Mesodermal cell (in vitro differentiated cells): ENCODE measurements around the gene MAPKAP1.

Experiments
- H3K27ac ChIP-seq: 2 replicates; pipeline ENCODE4 v1.7.0; 2013; ENCODE audit warnings: mild to moderate bottlenecking, low read depth, low read length, moderate library complexity; ENCODE audit not compliant: severe bottlenecking
- H3K36me3 ChIP-seq: 2 replicates; pipeline ENCODE4 v1.7.1; 2013; ENCODE audit warnings: mild to moderate bottlenecking, low read length, moderate library complexity; ENCODE audit not compliant: control insufficient read depth, insufficient read depth
- H3K4me1 ChIP-seq: one replicate; pipeline ENCODE4 v1.7.1; 2013; ENCODE audit warnings: mild to moderate bottlenecking, low read length; ENCODE audit not compliant: insufficient read depth, control insufficient read depth, poor library complexity, severe bottlenecking
- H3K4me3 ChIP-seq: 2 replicates; pipeline ENCODE4 v1.7.0; 2013; ENCODE audit warnings: low read length, control low read depth, mild to moderate bottlenecking; ENCODE audit not compliant: insufficient read depth, poor library complexity, severe bottlenecking; ENCODE audit errors: extremely low read depth
- H3K9me3 ChIP-seq: 2 replicates; pipeline ENCODE4 v1.7.1; 2013; ENCODE audit warnings: mild to moderate bottlenecking, low read length, moderate library complexity; ENCODE audit not compliant: control insufficient read depth
- WGBS, 2 experiments: methylation state at CpG; one replicate each; pipeline ENCODE4 v1.1.5; 2013; ENCODE audit warnings: missing lambda C conversion rate in 2 of 2; ENCODE audit not compliant: insufficient coverage in 2 of 2; 5-methylcytosine and 5-hydroxymethylcytosine counted together

The MAPKAP1 gene

GRCh38 chr9:125747765-125748445 lies 40.9 kb upstream of the MAPKAP1 start:
- 1% methylated on average over 54 to 60 of the region's 88 CpGs for WGBS, 2 experiments
- peak overlapping the region; percentile 62 for H3K27ac ChIP-seq

GRCh38 chr9:125747053-125747764 lies 40.2 kb upstream of the MAPKAP1 start, which contains the start of gene PBX3:
Gene PBX3 (plus strand): TSS chr9:125747373.
- H3K4me3 ChIP-seq, result peak within 1 kb of the TSS; percentile 86
- no peaks in the 10 kb centered on the region for H3K9me3 ChIP-seq
- WGBS, 2 experiments, result 0% methylated on average over 47 to 53 of the region's 107 CpGs
- H3K36me3 ChIP-seq, result peaks cover 21% of the 10 kb centered on the region
- H3K4me1 ChIP-seq, result peaks cover 5% of the 10 kb centered on the region
- H3K27ac ChIP-seq, result peak within 1 kb of the TSS; percentile 79

More at GRCh38 chr9:125747765-125748445, 40.9 kb upstream of the MAPKAP1 start:
- Histone ChIP-seq H3K4me3 (peak overlapping the region; percentile 86), H3K4me1 (peaks cover 5% of the 10 kb centered on the region), H3K9me3 (no peaks in the 10 kb centered on the region), H3K36me3 (peaks cover 21% of the 10 kb centered on the region)

GRCh38 chr9:125746774-125747052 lies 39.7 kb upstream of the MAPKAP1 start:
- Histone ChIP-seq H3K4me1 (peaks cover 5% of the 10 kb centered on the region), H3K36me3 (peaks cover 20% of the 10 kb centered on the region), H3K27ac (peak overlapping the region; percentile 79), H3K4me3 (peak overlapping the region; percentile 42), H3K9me3 (no peaks in the 10 kb centered on the region)
- WGBS, 2 experiments, result 0% methylated on average over 15 to 21 of the region's 46 CpGs

GRCh38 chr9:125746017-125746773 lies 39.2 kb upstream of the MAPKAP1 start:
- 0% methylated on average over 59 to 67 of the region's 79 CpGs for WGBS, 2 experiments
- Histone ChIP-seq H3K4me1 (peaks cover 5% of the 10 kb centered on the region), H3K4me3 (peak overlapping the region; percentile 42), H3K9me3 (no peaks in the 10 kb centered on the region), H3K27ac (peak overlapping the region; percentile 79), H3K36me3 (peaks cover 15% of the 10 kb centered on the region)

- 56 to 63% methylated on average over 6 of the region's 6 CpGs for WGBS, 2 experiments
- peaks cover 5% of the 10 kb centered on the region for H3K4me1 ChIP-seq
- H3K9me3 ChIP-seq, result no peaks in the 10 kb centered on the region
- peak overlapping the region; percentile 42 for H3K4me3 ChIP-seq
- H3K27ac ChIP-seq, result no peak overlapping the region
- peaks cover 10% of the 10 kb centered on the region for H3K36me3 ChIP-seq
These were observed 38.6 kb upstream of the MAPKAP1 start for GRCh38 chr9:125745682-125746016.

- peaks cover 8% of the 10 kb centered on the region for H3K36me3 ChIP-seq
- H3K4me1 ChIP-seq, result peaks cover 2% of the 10 kb centered on the region
- H3K9me3 ChIP-seq, result no peaks in the 10 kb centered on the region
- no peak overlapping the region for H3K27ac ChIP-seq
- no peak overlapping the region for H3K4me3 ChIP-seq
- WGBS, 2 experiments, result 100% methylated on average over 1 of the region's 1 CpG; no CpG with 5 or more reads in 1 of the 2 experiments
These were observed 38.0 kb upstream of the MAPKAP1 start for GRCh38 chr9:125745018-125745417.

GRCh38 chr9:125744616-125745015 lies 37.6 kb upstream of the MAPKAP1 start:
- 83 to 100% methylated on average over 1 to 3 of the region's 5 CpGs for WGBS, 2 experiments
- Histone ChIP-seq H3K4me1 (no peaks in the 10 kb centered on the region), H3K36me3 (peaks cover 8% of the 10 kb centered on the region), H3K27ac (no peak overlapping the region), H3K9me3 (no peaks in the 10 kb centered on the region), H3K4me3 (no peak overlapping the region)

- H3K27ac ChIP-seq, result no peak overlapping the region
- H3K4me3 ChIP-seq, result no peak overlapping the region
- H3K36me3 ChIP-seq, result peaks cover 4% of the 10 kb centered on the region
- no peaks in the 10 kb centered on the region for H3K4me1 ChIP-seq
- H3K9me3 ChIP-seq, result no peaks in the 10 kb centered on the region
- WGBS, 2 experiments, result 83 to 85% methylated on average over 3 to 4 of the region's 5 CpGs
These were observed 36.8 kb upstream of the MAPKAP1 start for GRCh38 chr9:125743682-125744428.

- WGBS, 2 experiments, result 83% methylated on average over 2 of the region's 3 CpGs; no CpG with 5 or more reads in 1 of the 2 experiments
- Histone ChIP-seq H3K27ac (no peak overlapping the region), H3K36me3 (no peaks in the 10 kb centered on the region), H3K9me3 (no peaks in the 10 kb centered on the region), H3K4me3 (no peak overlapping the region), H3K4me1 (no peaks in the 10 kb centered on the region)
These were observed 35.6 kb upstream of the MAPKAP1 start for GRCh38 chr9:125742657-125743056.

- H3K4me1 ChIP-seq, result no peaks in the 10 kb centered on the region
- WGBS, 2 experiments, result 80 to 100% methylated on average over 1 of the region's 3 CpGs
- H3K36me3 ChIP-seq, result no peaks in the 10 kb centered on the region
- H3K9me3 ChIP-seq, result no peaks in the 10 kb centered on the region
- no peak overlapping the region for H3K4me3 ChIP-seq
- H3K27ac ChIP-seq, result no peak overlapping the region
These were observed 32.4 kb upstream of the MAPKAP1 start for GRCh38 chr9:125739436-125739835.
